Heart right ventricle (tissue), 16 donors: ENCODE data around the gene GPR162. TPM values are rescaled to one million over a fixed set of nuclear protein-coding genes. Genes with fewer than 3 reads are reported as not detected.

Source experiments
- ATAC-seq, 8 donors: fragments of 200-7000 bp; cut with Tn5 transposase; one replicate each; pipeline ENCODE4 v1.9.1; 2020; ENCODE audit warnings: mild to moderate bottlenecking in 8 of 8, moderate library complexity in 8 of 8, moderate number of reproducible peaks in 1 of 8
- DNase-seq, 2 donors: peaks; one replicate each; pipeline ENCODE4 v3.0.0-alpha.2; 2020
- H3K27ac ChIP-seq, 10 donors: fragments of 200-600 bp; sonication (generic) in 2 of 10; one replicate each; pipeline versions ENCODE4 v1.5.0 to v1.8.0; 2020 to 2022; ENCODE audit warnings: mild to moderate bottlenecking in 3 of 10
- H3K27me3 ChIP-seq, 7 donors: fragments of 200-600 bp; one replicate each; pipeline ENCODE4 v1.8.0; 2021 to 2022; ENCODE audit warnings: mild to moderate bottlenecking in 2 of 7
- H3K36me3 ChIP-seq, 9 donors: fragments of 200-600 bp; sonication (generic) in 1 of 9; one replicate each; pipeline versions ENCODE4 v1.5.0 to v1.8.0; 2020 to 2022; ENCODE audit warnings: mild to moderate bottlenecking in 2 of 9
- H3K4me1 ChIP-seq, 9 donors: fragments of 200-600 bp; sonication (generic) in 1 of 9; one replicate each; pipeline versions ENCODE4 v1.5.0 to v1.8.0; 2020 to 2022; ENCODE audit warnings: mild to moderate bottlenecking in 4 of 9
- H3K4me3 ChIP-seq, 10 donors: fragments of 200-600 bp; sonication (generic) in 2 of 10; one replicate each; pipeline versions ENCODE4 v1.5.0 to v1.8.0; 2020 to 2022; ENCODE audit warnings: mild to moderate bottlenecking in 7 of 10, moderate library complexity in 2 of 10
- H3K9me3 ChIP-seq, 11 donors: fragments of 200-600 bp in 10 of 11; sonication (generic) in 2 of 11; one replicate each; pipeline versions ENCODE4 v1.5.0 to v1.8.0; 2013 to 2022; ENCODE audit warnings: mild to moderate bottlenecking in 2 of 11, control low read depth in 1 of 11, moderate library complexity in 1 of 11
- WGBS, 2 donors: extraction: QIAGEN DNeasy Blood & Tissue Kit; methylation state at CpG; one replicate each; pipeline ENCODE4 v1.1.7; 2013; ENCODE audit warnings: inconsistent platforms in 1 of 2; 5-methylcytosine and 5-hydroxymethylcytosine counted together
- intact Hi-C, 10 donors: fragments of 100-400 bp; cut with DNase I; formaldehyde crosslinking; loops; one replicate each; pipeline versions ENCODE4 v1.11.1 to v1.14.2; 2022
- polyA plus RNA-seq, 2 donors: library from polyadenylated mRNA; stranded (reverse); fragments of 200-250 nt; gene quantifications; one replicate each; pipeline ENCODE4 v1.2.3, GENCODE V29; 2013
- total RNA-seq, 10 donors: library from RNA; stranded (reverse); fragmentation: NEBNext Ultra II Directional in 3 of 10; extraction: Animal tissue kit (Norgen Biotek cat#: 25700) in 3 of 10; gene quantifications; one replicate each; pipeline versions ENCODE4 v1.2.1 to v1.2.4, GENCODE V29; 2021 to 2023
- TF ChIP-seq, protein P1 (sequence below), 9 donors: fragments of 200-600 bp; sonication (generic) in 2 of 9; IDR thresholded peaks; one replicate each; pipeline versions ENCODE4 v1.5.0 to v1.8.0; 2021 to 2022; ENCODE audit warnings: antibody characterized with exemption in 9 of 9, mild to moderate bottlenecking in 5 of 9, moderate library complexity in 1 of 9
- donor health status: Arrhythmogenic right ventricular cardiomyopathy.
- donor health status: ischemic (EF 13 %, LVEDD 7.1; RV severe dilation, severe dysfunction).
- donor health status: healthy with polysubstance abuse.
- donor health status: DM: no; HTN: yes; CAD: no.
- donor health status: DM: no; HTN: no; CAD: no.
- donor health status: ischemic (EF 25% LVEDD 6.9; RV normal size, moderate dysfunction).
- donor health status: ischemic (EF 25% LVEDD 5.7; RV mildly dilated, moderate dysfunction).
- donor health status: healthy.
- donor health status: DM: yes; HTN: yes; CAD: no.
- donor health status: Ischemic cardiomyopathy.
- donor health status: ischemic (EF 35%, LVEDD 5.7; RV mildly dilated, moderate dysfunction).
- donor health status: nonischemic (EF 11% LVEDD 7.7; RV severe dilation, severe dysfunction).
- donor health status: DM: yes; HTN: yes; CAD: no.
- donor health status: PGD.
- donor health status: ischemic (EF 29% LVEDD 5.4; RV normal size, mild dysfunction).
- donor health status: nonischemic (EF 23%, LVEDD 6.1; RV moderate dilation, normal function).

The GPR162 gene
- total and polyA plus RNA-seq, 12 donors, result 1.8 to 16.8 (median 4.2) TPM

DNA sequence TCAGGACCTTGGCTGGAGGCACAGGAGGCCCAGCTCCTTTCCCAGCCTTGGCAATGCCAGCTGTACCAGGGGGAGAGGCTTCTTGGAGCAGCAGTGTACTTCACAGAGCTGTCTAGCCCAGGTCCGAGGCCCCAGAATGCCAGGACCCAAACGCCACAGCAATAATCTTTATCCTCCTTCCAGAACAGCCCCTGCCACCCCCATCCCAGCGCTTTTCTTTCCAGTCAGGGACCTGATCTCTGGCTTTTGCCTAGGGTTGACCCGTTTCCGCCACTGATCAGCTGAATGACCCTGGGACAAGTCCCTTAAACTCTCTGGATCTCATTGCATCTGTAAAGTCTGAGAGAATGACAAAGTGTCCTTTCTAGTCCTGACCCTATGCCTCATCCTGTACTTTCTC lies 44.2 kb upstream of the GPR162 start:
- WGBS, 2 donors, result 95% methylated on average over 5 of the region's 5 CpGs
- intact Hi-C loops, result loop anchor here in 8 of 10 donors (5.0 kb wide), 5 partner anchors 40 to 160 kb away; partner anchors contain the start of genes GPR162 (in 1 of the 8) and P3H3 (in 1 of the 8)

DNA sequence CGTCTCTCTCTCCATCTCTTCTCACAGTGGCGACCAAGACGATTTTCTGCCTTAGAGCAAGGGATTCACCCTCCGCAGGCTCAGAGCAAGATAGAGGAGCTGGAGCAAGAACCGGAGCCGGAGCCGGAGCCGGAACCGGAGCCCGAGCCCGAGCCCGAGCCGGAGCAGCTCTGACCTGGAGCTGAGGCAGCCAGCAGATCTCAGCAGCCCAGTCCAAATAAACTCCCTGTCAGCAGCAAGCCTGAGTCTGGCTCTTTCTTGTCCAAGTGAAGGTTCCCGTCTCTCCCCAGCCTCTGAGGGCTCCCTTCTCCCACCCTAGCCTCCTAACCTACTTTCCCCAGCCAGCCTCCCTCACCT lies 43.4 kb upstream of the GPR162 start:
- TF ChIP-seq, protein P1, sequence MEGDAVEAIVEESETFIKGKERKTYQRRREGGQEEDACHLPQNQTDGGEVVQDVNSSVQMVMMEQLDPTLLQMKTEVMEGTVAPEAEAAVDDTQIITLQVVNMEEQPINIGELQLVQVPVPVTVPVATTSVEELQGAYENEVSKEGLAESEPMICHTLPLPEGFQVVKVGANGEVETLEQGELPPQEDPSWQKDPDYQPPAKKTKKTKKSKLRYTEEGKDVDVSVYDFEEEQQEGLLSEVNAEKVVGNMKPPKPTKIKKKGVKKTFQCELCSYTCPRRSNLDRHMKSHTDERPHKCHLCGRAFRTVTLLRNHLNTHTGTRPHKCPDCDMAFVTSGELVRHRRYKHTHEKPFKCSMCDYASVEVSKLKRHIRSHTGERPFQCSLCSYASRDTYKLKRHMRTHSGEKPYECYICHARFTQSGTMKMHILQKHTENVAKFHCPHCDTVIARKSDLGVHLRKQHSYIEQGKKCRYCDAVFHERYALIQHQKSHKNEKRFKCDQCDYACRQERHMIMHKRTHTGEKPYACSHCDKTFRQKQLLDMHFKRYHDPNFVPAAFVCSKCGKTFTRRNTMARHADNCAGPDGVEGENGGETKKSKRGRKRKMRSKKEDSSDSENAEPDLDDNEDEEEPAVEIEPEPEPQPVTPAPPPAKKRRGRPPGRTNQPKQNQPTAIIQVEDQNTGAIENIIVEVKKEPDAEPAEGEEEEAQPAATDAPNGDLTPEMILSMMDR (IDR thresholded peaks at IDR 0.05), result no peak
- peak overlapping the region in 9 of 10 donors; percentile 49 to 73 (median 62) for H3K27ac ChIP-seq
- intact Hi-C loops, result loop anchor here in 8 of 10 donors (2.0 to 5.0 kb wide), 7 partner anchors 25 to 161 kb away; partner anchors contain the start of genes GPR162 (in 1 of the 8), MLF2 (in 1 of the 8) and P3H3 (in 1 of the 8)
- H3K4me1 ChIP-seq, result peaks cover 0 to 27% (median 19%) of the 10 kb centered on the region in 9 donors
- peaks cover 0 to 47% (median 8%) of the 10 kb centered on the region in 7 donors for H3K27me3 ChIP-seq
- DNase-seq (peak in 1 of 2 donors; percentile 33), ATAC-seq (peak; percentile 16 to 71 (median 54))
- peak overlapping the region in 9 of 10 donors; percentile 35 to 60 (median 43) for H3K4me3 ChIP-seq
- peaks cover 0 to 9% (median 0%) of the 10 kb centered on the region in 9 donors for H3K36me3 ChIP-seq
- 19 to 27% methylated on average over 14 of the region's 14 CpGs for WGBS, 2 donors
- H3K9me3 ChIP-seq, result no peaks in the 10 kb centered on the region

More for the DNA sequence above, 44.2 kb upstream of the GPR162 start:
- Histone ChIP-seq H3K27ac (peak overlapping the region in 4 of 10 donors; percentile 49 to 70 (median 61)), H3K4me1 (peaks cover 0 to 30% (median 21%) of the 10 kb centered on the region in 9 donors), H3K27me3 (peaks cover 0 to 53% (median 8%) of the 10 kb centered on the region in 7 donors), H3K36me3 (peaks cover 0 to 9% (median 0%) of the 10 kb centered on the region in 9 donors), H3K4me3 (peak overlapping the region in 1 of 10 donors; percentile 47), H3K9me3 (no peaks in the 10 kb centered on the region)
- TF ChIP-seq, protein P1 (IDR thresholded peaks at IDR 0.05), result no peak
- DNase-seq, result no peak
- ATAC-seq, result no peak

DNA sequence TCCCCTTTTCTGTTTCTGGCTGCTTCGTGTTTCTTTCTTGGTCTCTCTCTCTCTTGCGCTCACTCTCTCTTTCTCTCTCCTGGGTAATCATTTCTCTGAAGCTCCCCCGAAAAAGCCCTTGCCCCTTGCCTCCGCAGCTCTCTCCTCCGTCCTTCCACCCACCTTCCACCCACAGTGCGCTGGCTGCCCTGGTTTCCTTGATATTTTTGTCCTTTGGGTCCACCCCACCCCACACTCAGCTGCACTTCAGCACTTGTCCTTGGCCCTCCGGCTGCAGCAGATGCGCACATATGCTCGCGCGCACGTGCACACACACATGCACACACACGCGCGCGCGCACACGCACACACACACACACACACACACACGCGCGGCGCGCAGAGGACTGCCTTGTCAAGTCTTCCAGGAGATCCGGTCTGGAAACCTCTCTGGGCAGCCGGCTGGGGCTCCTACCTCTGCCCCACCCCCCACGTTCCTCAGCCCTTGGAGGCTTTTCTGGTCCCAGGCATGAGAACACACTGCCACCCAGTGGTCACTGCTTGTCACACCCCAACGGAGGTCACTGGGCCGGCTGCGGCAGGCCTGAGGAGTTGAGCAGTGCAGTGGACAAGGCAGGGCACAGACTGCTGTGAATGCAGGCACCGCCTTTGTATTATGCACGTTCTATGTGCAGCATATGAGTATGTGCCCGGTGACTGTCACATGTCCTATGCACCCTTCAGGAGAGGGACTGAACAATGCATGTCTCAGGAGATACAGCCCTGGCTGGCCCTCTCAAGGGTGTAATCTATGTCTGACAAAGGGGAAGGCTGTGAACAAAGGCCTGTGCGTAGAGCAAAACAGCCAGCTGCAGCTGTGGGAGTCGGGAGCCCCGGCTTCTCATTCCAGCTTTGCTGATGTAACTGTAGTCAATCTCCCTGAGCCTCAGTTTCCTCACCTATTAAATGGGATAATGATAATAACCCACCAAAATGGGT lies 42.8 kb upstream of the GPR162 start:
- peaks cover 0 to 40% (median 4%) of the 10 kb centered on the region in 7 donors for H3K27me3 ChIP-seq
- peaks cover 0 to 9% (median 0%) of the 10 kb centered on the region in 9 donors for H3K36me3 ChIP-seq
- 3 to 4% methylated on average over 28 to 35 of the region's 35 CpGs for WGBS, 2 donors
- intact Hi-C loops, result loop anchor here in 9 of 10 donors (1.0 to 5.0 kb wide), 10 partner anchors 25 to 162 kb away; partner anchors contain the start of genes MLF2 (in 5 of the 9), GPR162 (in 1 of the 9) and P3H3 (in 1 of the 9)
- no peaks in the 10 kb centered on the region for H3K9me3 ChIP-seq
- ATAC-seq (peak; percentile 94 to 97 (median 96)), DNase-seq (peak; percentile 92 to 97)
- H3K27ac ChIP-seq, result peak overlapping the region in 9 of 10 donors; percentile 49 to 73 (median 62)
- H3K4me3 ChIP-seq, result peak overlapping the region in 9 of 10 donors; percentile 35 to 60 (median 43)
- H3K4me1 ChIP-seq, result peaks cover 0 to 30% (median 15%) of the 10 kb centered on the region in 9 donors
- TF ChIP-seq, protein P1 (IDR thresholded peaks at IDR 0.05), result peak in 8 of 9 donors; percentile 92 to 97 (median 96)
